ENCODE results near the gene PDE9A.
A peak's percentile ranks its signal among the peaks of the same experiment; 100 is the strongest.

Gene PDE9A

DNA sequence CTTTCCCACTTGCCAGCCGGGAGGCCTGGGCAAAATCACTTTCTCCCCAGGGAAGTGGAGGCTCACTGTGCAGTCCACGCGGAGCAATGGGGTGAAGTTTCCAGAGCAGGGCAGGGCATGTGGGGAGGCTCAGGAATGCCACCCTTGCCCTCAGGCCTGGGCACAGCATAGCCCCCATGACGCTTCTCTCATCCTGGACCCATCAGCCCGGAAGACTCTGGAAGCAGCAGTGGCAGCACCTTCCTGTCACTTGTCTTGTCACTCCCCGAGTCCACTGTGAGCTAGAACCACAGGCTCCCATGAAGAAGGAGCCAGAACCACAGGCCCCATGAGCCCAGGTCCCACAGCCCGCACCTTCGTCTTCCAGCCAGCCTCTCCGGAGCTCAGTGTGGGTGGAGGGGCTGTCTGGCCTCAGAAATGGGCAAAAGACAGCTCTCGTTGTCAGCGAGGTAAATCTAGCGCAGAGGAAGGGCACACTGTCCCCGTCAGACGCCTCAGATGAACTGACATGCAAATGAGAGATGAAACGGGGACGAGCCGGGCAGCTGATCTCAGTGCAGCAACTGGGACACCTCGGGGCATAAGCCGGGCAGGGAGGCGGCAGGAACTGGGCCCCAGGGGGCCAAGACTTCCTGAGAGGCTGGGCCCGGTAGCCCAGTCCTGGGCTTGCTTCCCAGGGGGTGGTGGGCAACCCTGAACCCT lies 6.1 kb downstream of the PDE9A start:
- no peak for TF ChIP-seq CTCF (IDR thresholded peaks at IDR 0.05)
- no peak overlapping the region for H3K4me3 Mint-ChIP-seq
- H3K4me1 Mint-ChIP-seq: peaks cover 39% of the 10 kb centered on the region
- H3K27me3 Mint-ChIP-seq (ENCODE audit: low read depth, poor library complexity): peaks cover 3% of the 10 kb centered on the region
- no peak overlapping the region for H3K27ac Mint-ChIP-seq
- H3K9me3 Mint-ChIP-seq: no peaks in the 10 kb centered on the region
- DNase-seq: no peak
- H3K36me3 Mint-ChIP-seq (ENCODE audit: low read depth): no peaks in the 10 kb centered on the region

GRCh38 chr21:42660118-42660470 lies 6.7 kb downstream of the PDE9A start:
- Mint-ChIP-seq H3K27ac (no peak overlapping the region), H3K27me3 (ENCODE audit: low read depth, poor library complexity) (peaks cover 3% of the 10 kb centered on the region), H3K9me3 (no peaks in the 10 kb centered on the region), H3K4me1 (peaks cover 39% of the 10 kb centered on the region), H3K4me3 (no peak overlapping the region), H3K36me3 (ENCODE audit: low read depth) (peaks cover 5% of the 10 kb centered on the region)
- no peak for DNase-seq
- TF ChIP-seq CTCF (IDR thresholded peaks at IDR 0.05): no peak

- Mint-ChIP-seq H3K27ac (peak overlapping the region; percentile 42), H3K4me1 (peaks cover 21% of the 10 kb centered on the region), H3K4me3 (no peak overlapping the region), H3K27me3 (ENCODE audit: low read depth, poor library complexity) (no peaks in the 10 kb centered on the region), H3K36me3 (ENCODE audit: low read depth) (peaks cover 5% of the 10 kb centered on the region), H3K9me3 (no peaks in the 10 kb centered on the region)
- no peak for TF ChIP-seq CTCF (IDR thresholded peaks at IDR 0.05)
- DNase-seq: no peak
Observed at GRCh38 chr21:42661688-42662429, 8.4 kb downstream of the PDE9A start.

GRCh38 chr21:42662430-42663199 lies 9.2 kb downstream of the PDE9A start:
- peaks cover 24% of the 10 kb centered on the region for H3K4me1 Mint-ChIP-seq
- H3K9me3 Mint-ChIP-seq: no peaks in the 10 kb centered on the region
- TF ChIP-seq CTCF (IDR thresholded peaks at IDR 0.05): no peak
- DNase-seq: no peak
- no peak overlapping the region for H3K27ac Mint-ChIP-seq
- peaks cover 5% of the 10 kb centered on the region for H3K36me3 Mint-ChIP-seq (ENCODE audit: low read depth)
- H3K27me3 Mint-ChIP-seq (ENCODE audit: low read depth, poor library complexity): no peaks in the 10 kb centered on the region
- no peak overlapping the region for H3K4me3 Mint-ChIP-seq

GRCh38 chr21:42663200-42663750 lies 9.9 kb downstream of the PDE9A start:
- no peak for TF ChIP-seq CTCF (IDR thresholded peaks at IDR 0.05)
- H3K27ac Mint-ChIP-seq: no peak overlapping the region
- no peak overlapping the region for H3K4me3 Mint-ChIP-seq
- H3K9me3 Mint-ChIP-seq: no peaks in the 10 kb centered on the region
- peaks cover 5% of the 10 kb centered on the region for H3K36me3 Mint-ChIP-seq (ENCODE audit: low read depth)
- peaks cover 29% of the 10 kb centered on the region for H3K4me1 Mint-ChIP-seq
- H3K27me3 Mint-ChIP-seq (ENCODE audit: low read depth, poor library complexity): no peaks in the 10 kb centered on the region
- no peak for DNase-seq

All from nephron progenitor cell (in vitro differentiated cells).